ENCODE measurements around the gene RAB11FIP4. TPM values are rescaled to one million over a fixed set of nuclear protein-coding genes. Genes with fewer than 3 reads are reported as not detected.

The RAB11FIP4 gene
- total and polyA plus RNA-seq, 2 donors (not counting 1 experiment from before 2014, with no cell fraction given): 17.0 to 70.5 TPM

DNA sequence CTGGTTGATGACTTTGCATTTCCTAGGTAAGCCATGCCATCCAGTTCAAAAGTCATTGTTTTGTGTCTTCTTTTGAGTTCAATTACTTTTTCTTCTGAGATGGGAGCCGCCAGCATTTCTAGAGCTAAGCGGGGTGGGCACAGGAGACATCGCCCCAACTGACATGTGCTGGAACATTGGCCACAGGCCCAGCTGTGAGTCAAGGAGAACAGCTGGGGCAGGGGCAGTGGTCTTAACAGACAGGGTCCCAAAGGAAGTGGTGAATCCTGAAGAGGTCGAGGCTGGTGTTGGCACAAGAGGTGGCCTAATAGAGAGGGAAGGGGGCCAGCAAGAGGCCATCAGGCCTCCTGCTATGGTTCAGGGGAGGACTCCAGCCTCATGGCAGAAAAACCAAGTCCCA, 17.1 kb downstream of the RAB11FIP4 start:
- Histone ChIP-seq H3K79me2 (ENCODE audit: control insufficient read depth, insufficient read depth, low read length) (no peaks in the 10 kb centered on the region), H3K27ac (ENCODE audit: low read length in 2 of 2) (no peak overlapping the region), H2AFZ (ENCODE audit: insufficient read depth, low read depth, low read length, poor library complexity, severe bottlenecking) (no peak overlapping the region), H3K4me3 (ENCODE audit: control extremely low read depth in 1 of 5, extremely low read depth in 1 of 5, insufficient read depth in 1 of 5, low read depth in 2 of 5, low read length in 4 of 5) (no peak overlapping the region), H3K36me3 (replicated peaks in 1 of 2; ENCODE audit: control extremely low read depth in 1 of 2, control insufficient read depth in 1 of 2, extremely low read depth in 1 of 2, insufficient read depth in 2 of 2, low read length in 1 of 2) (no peaks in the 10 kb centered on the region), H4K20me1 (ENCODE audit: control insufficient read depth, insufficient read depth, low read length, poor library complexity, severe bottlenecking) (no peaks in the 10 kb centered on the region), H3K9me3 (ENCODE audit: control extremely low read depth in 1 of 3, control insufficient read depth in 2 of 3, insufficient read depth in 1 of 3, low read length in 2 of 3) (no peaks in the 10 kb centered on the region), H3K4me1 (ENCODE audit: control insufficient read depth in 2 of 2, insufficient read depth in 2 of 2, low read length in 2 of 2) (no peaks in the 10 kb centered on the region), H3K4me2 (replicated peaks; ENCODE audit: low read depth, low read length, poor library complexity, severe bottlenecking) (no peak overlapping the region), H3K9ac (ENCODE audit: low read length) (no peak overlapping the region), H3K27me3 (replicated peaks in 1 of 4; ENCODE audit: control extremely low read depth in 1 of 4, control insufficient read depth in 3 of 4, insufficient read depth in 4 of 4, low read length in 3 of 4) (no peaks in the 10 kb centered on the region)
- intact Hi-C loops (cut with micrococcal nuclease): no loop called here
- CTCF ChIA-PET: no interaction called here
- DNase-seq: no peak
- Mint-ChIP-seq H3K9me3 (ENCODE audit: insufficient read depth) (no peaks in the 10 kb centered on the region), H3K27me3 (peaks cover 14% of the 10 kb centered on the region), H3K27ac (no peak overlapping the region), H3K4me1 (no peaks in the 10 kb centered on the region), H3K4me3 (no peak overlapping the region)
- TF ChIP-seq, protein P1, sequence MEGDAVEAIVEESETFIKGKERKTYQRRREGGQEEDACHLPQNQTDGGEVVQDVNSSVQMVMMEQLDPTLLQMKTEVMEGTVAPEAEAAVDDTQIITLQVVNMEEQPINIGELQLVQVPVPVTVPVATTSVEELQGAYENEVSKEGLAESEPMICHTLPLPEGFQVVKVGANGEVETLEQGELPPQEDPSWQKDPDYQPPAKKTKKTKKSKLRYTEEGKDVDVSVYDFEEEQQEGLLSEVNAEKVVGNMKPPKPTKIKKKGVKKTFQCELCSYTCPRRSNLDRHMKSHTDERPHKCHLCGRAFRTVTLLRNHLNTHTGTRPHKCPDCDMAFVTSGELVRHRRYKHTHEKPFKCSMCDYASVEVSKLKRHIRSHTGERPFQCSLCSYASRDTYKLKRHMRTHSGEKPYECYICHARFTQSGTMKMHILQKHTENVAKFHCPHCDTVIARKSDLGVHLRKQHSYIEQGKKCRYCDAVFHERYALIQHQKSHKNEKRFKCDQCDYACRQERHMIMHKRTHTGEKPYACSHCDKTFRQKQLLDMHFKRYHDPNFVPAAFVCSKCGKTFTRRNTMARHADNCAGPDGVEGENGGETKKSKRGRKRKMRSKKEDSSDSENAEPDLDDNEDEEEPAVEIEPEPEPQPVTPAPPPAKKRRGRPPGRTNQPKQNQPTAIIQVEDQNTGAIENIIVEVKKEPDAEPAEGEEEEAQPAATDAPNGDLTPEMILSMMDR (IDR thresholded peaks at IDR 0.05): no peak
- no peak for TF ChIP-seq EZH2 (IDR thresholded peaks at IDR 0.05; ENCODE audit: borderline replicate concordance, insufficient read depth, low read depth, low read length, poor library complexity, severe bottlenecking)
- 90% methylated on average over 4 of the region's 4 CpGs for whole genome bisulfite sequencing (ENCODE audit: insufficient coverage)
- POLR2A ChIA-PET: no interaction called here
- no peak for ATAC-seq (ENCODE audit: low read depth)

DNA sequence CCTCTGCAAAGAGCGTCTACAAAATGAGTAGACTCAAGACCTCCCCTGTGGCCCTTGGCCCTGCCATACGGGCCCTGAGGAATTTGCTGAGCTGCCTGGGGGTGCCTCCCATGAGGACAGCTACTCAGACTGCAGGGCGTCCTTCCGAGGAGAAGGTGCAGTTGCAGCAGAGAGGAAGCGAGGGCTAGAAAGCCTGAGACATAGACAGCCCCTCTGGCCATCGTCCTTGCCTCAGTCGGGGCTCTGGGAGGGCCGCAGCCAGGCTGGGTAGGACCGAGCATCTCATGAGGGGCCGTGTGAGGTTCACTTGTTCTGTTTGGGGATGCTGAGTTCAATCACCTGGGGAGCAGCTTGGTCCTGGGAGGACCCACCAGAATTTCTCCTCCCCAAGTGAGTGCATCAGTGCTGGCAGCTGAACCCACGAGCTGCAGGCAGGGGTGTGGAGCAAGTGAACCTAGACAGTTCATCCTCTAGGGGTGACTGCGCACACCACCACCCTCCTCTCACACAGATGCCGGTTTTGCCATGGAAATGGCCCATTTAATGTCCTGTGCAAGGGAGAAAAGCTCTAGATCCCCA, 20.3 kb downstream of the RAB11FIP4 start:
- ChIA-PET CTCF (interaction anchor here (0.6 kb wide), 1 partner anchor 430 kb away, joined by 3 read pairs; no protein-coding TSS in a partner anchor), POLR2A (no interaction called here)
- H4K20me1 ChIP-seq (ENCODE audit: control insufficient read depth, insufficient read depth, low read length, poor library complexity, severe bottlenecking): no peaks in the 10 kb centered on the region
- peaks cover 0 to 4% (median 0%) of the 10 kb centered on the region in 3 donors for H3K9me3 ChIP-seq (ENCODE audit: control extremely low read depth in 1 of 3, control insufficient read depth in 2 of 3, insufficient read depth in 1 of 3, low read length in 2 of 3)
- no peak overlapping the region for H3K4me3 ChIP-seq (ENCODE audit: control extremely low read depth in 1 of 5, extremely low read depth in 1 of 5, insufficient read depth in 1 of 5, low read depth in 2 of 5, low read length in 4 of 5)
- no peak overlapping the region for H2AFZ ChIP-seq (ENCODE audit: insufficient read depth, low read depth, low read length, poor library complexity, severe bottlenecking)
- H3K4me2 ChIP-seq (replicated peaks; ENCODE audit: low read depth, low read length, poor library complexity, severe bottlenecking): no peak overlapping the region
- Mint-ChIP-seq H3K27ac (no peak overlapping the region), H3K4me1 (peaks cover 10% of the 10 kb centered on the region), H3K9me3 (ENCODE audit: insufficient read depth) (no peaks in the 10 kb centered on the region), H3K4me3 (no peak overlapping the region), H3K27me3 (peaks cover 14% of the 10 kb centered on the region)
- no peak overlapping the region for H3K27ac ChIP-seq (ENCODE audit: low read length in 2 of 2)
- peaks cover 9% of the 10 kb centered on the region in 2 donors for H3K4me1 ChIP-seq (ENCODE audit: control insufficient read depth in 2 of 2, insufficient read depth in 2 of 2, low read length in 2 of 2)
- TF ChIP-seq, protein P1 (IDR thresholded peaks at IDR 0.05): no peak
- no peak for TF ChIP-seq EZH2 (IDR thresholded peaks at IDR 0.05; ENCODE audit: borderline replicate concordance, insufficient read depth, low read depth, low read length, poor library complexity, severe bottlenecking)
- WGBS (ENCODE audit: insufficient coverage): 91% methylated on average over 8 of the region's 13 CpGs
- H3K9ac ChIP-seq (ENCODE audit: low read length): no peak overlapping the region
- intact Hi-C loops (cut with micrococcal nuclease): no loop called here
- H3K79me2 ChIP-seq (ENCODE audit: control insufficient read depth, insufficient read depth, low read length): no peaks in the 10 kb centered on the region
- no peaks in the 10 kb centered on the region for H3K27me3 ChIP-seq (replicated peaks in 1 of 4; ENCODE audit: control extremely low read depth in 1 of 4, control insufficient read depth in 3 of 4, insufficient read depth in 4 of 4, low read length in 3 of 4)
- DNase-seq: no peak
- no peaks in the 10 kb centered on the region for H3K36me3 ChIP-seq (replicated peaks in 1 of 2; ENCODE audit: control extremely low read depth in 1 of 2, control insufficient read depth in 1 of 2, extremely low read depth in 1 of 2, insufficient read depth in 2 of 2, low read length in 1 of 2)
- ATAC-seq (ENCODE audit: low read depth): no peak
